HG03060 (cell line): Measurements from ENCODE around the gene TBX10.
A peak's percentile ranks its signal among the peaks of the same experiment; 100 is the strongest.
"Not testable (repeated sequence)": the region's sequence is repeated elsewhere in the genome, so short reads cannot be mapped to it uniquely, and the experiment has no call there.

Experiments
- ATAC-seq: cut with Tn5 transposase; IDR thresholded peaks from one replicate; pipeline ENCODE4 v1.9.1; 2021; ENCODE audit warnings: low read depth, moderate number of reproducible peaks; ENCODE audit not compliant: unreplicated experiment

TBX10 gene

DNA sequence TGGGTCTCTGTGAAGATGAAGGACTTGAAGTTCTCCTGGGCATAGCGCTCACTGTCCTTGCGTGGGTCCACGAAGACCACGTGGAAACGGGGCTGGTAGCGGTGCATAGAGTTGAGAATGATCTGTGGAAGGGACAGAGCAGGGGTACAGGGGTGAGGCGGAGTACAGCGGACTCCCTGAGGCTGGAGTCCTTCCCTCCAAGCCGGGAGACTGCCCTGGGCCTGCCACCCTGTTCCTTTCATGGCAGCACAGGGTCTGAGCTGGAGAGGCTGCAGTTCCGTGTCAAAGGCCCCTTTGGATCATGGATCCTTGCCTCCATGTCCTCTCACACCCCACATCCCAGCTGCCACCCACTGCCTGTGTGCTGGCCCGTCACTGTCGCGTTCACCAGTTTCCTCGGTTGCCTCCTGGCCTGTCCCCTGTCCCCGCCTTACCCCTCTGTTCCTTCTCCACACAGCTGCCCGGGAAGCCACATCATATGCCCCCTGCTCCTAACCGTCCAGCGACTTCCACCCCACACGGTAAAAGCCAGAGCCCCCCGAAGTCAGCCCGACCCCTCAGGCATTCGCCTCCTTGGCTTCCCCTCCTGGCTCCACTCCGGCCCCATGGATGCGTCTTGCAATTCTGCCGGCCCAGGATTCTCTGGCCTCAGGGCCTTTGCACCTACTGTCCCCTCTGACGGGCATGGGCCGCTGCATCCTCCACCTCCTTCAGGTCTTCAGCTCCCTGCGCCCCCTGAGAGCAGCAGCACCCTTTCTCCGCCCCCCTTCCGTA, 6.4 kb downstream of the TBX10 start:
- ATAC-seq: no peak

DNA sequence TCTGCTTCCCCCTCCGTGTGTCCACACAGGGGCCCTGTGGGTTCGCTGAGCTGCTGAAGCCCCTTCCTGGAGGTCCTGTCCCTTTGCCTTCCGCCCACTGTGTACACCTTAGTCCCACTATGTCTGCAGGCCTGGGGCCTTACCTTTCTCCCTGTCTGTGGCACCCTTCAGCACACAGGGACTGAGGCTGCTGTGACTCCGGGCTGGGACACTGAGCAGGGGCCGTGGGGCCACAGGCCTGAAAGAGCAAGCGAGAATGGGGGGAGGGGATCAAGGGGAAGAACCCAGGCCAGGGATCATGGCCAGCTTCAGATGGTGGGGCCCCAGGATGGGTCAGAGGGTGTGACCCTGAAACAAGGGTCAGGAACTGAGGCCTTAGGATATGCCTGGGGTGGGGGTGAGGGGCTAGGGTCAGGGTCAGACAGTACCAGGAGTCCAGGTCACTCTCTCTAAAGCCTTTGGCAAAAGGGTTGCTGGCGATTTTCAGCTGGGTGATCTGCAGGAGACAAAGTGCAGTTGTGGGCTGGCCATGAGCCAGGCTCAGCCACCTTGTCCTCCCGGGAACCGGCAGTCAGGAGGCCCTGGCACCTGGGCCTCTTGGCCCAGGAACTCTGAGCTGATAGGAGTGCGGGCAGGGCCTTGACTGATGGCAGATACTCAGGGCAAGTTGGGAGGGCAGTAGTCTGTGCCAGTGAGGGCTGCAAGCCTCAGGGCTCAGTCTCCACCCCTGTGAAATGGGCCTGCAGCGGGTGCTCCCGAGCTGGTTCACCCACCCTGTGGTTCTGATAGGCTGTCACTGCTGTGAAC, 7.2 kb downstream of the TBX10 start:
- no peak for ATAC-seq

DNA sequence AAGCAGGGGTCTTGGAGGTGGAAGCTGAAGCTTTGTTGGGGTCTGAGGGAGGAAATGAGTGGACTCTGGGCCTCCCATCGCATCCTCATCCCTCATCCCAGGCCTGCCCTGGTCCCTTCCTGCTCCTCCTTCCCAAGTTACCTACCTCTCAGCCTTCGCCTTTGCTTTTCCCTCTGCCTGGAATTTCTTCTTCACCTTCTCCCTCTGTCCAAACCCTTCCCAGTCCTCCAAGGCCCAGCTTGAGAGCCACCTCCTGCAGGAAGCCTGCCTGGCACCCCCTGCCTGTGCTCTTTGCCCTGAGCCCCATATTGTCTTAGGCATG, 7.7 kb downstream of the TBX10 start:
- ATAC-seq: no peak

DNA sequence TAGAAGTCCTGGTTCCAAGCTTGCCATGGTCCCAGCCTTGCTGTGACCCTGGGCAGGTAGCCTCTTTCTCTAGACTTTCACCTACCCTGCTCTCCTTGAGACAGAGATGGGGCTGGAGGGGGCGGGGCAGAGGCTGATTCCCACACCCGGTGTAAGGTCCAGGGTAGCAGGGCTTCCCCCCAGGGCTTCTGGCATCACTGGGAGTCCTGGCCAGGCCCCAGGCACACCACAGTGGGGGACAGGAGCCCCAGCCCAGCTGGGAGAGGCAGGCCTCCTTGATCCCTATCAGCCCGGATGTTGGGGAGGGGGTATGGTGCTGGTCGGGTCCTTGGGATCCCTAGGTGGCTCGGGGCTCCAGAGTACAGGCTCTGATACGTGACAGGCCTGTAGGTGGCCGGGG, 8.2 kb downstream of the TBX10 start:
- ATAC-seq: no peak

DNA sequence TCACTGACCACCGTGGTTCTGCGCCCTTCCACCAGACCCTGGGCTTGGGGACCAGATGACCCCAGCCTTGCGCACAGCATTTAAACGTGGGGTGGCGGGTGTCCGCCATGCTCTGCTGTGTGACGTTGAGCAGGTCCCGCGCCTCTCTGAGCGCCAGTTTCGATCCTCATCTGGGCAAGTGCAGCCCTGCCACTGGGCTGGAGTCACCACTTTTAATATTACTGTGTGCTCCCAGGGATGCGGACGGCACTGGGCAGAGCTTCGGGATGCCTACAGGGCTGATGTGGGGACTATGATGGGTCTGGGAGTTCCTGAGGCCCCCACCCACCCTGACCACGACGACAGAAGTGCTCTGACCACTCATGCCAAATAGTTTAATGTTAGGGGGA, 8.6 kb downstream of the TBX10 start:
- no peak for ATAC-seq

DNA sequence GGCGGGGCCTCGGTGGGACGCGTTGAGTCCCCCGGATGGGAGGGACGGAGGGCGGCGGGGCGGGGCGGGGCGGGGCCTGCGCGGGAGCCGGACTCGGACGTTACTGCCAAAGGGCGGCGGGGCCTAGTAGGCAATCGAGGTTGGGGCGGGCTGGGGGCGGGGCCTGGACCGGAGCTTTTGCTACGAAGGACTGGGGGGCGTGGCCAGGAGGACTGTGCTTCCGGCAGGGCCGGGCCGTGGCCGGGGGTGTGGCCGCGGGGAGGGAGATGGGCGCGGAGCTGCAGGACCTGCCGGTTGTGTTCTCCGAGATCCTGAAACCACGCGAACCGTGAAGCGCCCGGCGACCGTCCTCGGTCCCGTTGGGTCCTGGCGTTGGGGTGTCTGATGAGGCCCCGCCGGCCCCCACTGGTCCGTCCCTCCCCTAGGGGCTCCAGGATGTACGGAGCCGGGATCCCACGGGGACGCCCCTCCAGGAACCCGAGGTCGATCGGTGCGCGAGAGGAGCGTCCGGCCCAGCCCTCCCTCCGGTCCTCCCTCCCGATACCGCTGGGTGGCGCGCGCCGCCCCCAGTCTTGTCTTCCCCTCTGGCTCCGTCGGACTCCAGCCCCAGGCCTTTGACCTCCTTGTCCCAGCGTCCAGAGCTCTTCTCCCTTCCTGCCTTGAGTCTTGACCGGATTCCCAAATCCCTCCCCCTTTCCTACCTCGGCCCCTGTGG, 9.2 kb downstream of the TBX10 start:
- peak; percentile 40 for ATAC-seq

DNA sequence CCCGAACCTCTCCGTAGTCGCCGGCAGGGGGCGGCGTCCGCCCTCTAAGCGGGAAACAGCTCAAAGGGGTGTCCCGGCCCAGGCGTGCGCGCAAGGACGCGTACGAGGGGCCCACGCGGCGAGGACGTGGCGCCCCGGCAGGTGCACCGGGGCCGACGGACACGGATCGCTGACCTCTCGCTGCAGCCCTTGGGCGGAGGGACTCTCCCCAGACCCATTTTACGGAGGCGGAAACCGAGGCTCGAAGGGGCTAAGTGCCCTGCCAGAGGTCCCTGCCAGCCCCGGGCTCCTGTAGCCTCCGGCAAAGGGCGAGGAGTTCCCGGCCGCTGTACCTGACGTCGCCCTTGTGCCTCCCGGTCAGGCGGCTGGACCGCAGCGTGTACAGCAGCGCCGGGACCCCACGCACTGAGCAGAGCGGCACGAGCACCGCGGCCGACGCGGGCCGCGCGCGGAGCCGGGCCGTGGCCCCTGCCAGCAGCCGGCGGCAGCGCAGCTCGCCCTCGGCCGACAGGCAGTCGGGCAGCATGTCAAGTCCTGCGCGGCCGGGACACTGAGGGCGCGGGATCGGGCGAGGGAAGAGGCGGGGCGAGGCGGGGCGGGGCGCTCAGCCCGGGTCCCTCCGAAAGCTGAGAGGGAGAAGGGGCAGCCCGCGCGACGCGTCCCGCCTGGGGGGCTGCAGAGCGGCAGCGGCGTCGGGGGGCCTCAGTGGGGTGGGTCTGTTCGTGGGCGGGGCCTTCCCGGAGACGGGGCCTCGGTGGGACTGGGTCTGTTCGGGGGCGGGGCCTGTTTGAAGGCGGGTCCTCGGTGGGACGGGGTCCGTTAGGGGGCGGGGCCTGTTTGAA, 10.0 kb downstream of the TBX10 start, which contains the start of gene NUDT8:
Gene NUDT8, minus strand, starts transcription at position 552 of the 842 bp plus-strand sequence. Its CDS starts 26 bp downstream, at position 526.
- peak; percentile 37 for ATAC-seq

DNA sequence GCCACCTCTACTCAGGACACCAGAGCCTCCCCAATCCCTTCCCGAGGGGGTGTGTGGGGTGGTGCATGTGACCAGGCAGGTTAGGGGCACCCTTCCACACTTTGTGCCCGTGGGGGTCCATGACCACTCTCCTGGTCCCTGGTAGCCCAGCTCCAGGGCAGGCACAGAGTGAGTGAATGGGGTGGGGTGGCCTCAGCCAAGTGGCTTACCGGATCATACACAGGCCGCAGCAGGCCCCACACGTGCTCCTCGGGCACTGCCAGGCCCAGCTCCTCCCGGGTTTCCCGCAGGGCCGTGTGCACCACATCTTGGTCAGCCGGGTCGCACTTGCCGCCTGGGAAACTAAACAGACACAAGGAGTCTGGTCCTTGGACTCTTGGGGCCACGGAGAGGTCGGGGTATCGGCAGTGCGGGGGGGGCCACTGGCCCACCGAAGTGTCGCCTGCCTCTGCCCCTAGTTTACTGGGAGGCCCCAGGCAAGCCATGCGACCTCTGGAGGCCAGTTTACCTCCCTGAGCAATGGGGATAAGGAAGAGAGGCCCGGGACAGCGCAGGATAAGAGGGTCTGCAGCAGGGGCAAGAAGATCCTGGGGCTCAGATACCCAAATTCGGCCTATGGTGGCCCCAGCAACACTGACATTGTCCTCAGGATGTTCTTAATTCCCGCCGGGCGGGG, 10.7 kb downstream of the TBX10 start:
- no peak for ATAC-seq

DNA sequence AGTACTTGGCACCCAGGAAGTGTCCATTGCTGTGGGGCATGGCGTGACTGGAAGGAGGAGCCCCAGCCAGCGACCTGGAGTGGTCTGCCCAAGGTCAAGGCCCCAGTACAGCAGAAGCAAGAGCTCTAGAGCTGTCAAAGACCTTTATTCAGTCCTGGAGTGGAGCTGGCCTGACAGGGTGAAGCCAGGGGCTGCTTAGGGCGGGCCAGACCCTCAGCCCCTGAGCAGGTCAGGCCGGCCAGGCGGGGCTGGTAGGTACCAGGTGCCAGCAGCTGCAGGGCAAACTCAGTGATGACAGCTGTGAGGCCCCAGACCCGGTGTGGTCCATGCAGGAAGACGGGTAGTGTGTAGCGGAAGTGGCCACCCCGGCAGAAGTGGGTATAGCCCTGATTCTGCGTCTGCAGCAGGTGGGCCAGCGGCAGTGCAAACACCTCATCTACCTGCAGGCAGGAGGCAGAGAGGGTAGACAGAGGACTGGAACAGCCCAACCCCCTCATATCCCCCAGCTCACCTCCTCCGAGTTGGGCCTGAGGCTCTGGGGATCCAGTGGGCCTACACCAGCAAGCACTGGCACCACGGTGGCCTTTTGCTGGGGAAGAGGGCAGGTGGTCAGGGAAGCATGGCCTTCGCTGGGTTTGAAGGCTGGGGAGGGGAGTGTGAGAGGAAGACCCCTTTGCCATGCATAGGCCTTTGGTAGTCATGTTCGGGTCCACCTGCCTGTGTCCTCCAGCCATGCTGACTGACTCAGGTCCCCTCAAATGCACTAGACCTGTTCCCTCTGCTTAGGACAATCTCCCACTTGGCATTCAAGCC, 11.5 kb downstream of the TBX10 start:
- ATAC-seq: no peak

DNA sequence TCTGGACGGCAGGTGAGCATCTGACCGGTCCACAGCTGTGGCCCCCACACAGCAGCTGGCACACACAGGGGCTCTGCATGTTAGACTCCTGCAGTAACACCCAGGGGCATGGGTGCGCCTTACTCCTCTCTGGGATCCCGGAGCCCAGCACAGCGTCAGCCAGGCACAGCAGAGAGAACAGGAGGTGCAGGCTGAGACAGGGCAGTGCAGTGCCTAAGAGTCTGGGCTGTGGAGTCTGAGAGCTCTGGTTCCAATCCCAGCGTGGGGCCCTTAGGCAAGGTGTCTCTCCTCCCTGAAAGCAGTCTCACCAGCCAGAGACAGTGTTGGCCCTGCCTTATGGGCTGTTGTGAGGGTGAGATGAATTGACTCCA, 12.1 kb downstream of the TBX10 start:
- ATAC-seq: no peak

DNA sequence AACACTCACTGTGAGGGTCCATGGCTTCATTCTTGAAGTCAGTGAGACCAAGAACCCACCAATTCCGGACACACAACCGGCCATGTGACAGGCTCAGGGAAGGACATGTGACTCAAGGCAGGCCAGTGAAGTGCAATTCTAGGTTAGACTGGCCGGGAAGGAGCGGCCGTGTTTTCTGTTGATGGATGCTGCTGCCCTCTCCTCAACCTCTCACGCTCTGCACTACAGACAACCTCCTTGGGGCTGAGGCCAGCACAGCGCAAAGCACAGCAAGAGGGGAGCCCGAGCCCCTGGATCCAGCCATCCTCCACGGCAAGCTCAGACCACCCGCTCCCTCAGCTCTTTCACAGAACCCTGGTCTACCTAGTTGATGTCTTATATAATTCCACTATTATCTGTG, 12.6 kb downstream of the TBX10 start:
- ATAC-seq: no peak

DNA sequence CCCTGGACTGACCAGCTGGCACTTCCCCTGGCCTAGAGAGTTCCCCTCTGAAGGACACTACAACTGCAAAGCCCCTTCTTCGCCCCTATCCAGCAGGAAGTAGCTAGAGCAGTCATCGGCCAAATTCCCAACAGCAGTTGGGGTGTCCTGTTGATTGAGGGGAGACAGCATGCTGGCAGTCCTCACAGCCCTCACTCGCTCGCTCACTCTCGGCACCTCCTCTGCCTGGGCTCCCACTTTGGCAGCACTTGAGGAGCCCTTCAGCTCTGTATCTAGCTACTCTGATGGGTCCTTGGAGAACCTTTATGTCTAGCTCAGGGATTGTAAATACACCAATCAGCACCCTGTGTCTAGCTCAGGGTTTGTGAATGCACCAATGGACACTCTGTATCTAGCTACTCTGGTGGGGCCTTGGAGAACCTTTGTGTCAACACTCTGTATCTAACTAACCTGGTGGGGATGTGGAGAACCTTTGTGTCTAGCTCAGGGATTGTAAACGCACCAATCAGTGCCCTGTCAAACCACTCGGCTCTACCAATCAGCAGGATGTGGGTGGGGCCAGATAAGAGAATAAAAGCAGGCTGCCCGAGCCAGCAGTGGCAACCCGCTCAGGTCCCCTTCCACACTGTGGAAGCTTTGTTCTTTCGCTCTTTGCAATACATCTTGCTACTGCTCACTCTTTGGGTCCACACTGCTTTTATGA, 13.3 kb downstream of the TBX10 start:
- ATAC-seq: not testable (repeated sequence)

DNA sequence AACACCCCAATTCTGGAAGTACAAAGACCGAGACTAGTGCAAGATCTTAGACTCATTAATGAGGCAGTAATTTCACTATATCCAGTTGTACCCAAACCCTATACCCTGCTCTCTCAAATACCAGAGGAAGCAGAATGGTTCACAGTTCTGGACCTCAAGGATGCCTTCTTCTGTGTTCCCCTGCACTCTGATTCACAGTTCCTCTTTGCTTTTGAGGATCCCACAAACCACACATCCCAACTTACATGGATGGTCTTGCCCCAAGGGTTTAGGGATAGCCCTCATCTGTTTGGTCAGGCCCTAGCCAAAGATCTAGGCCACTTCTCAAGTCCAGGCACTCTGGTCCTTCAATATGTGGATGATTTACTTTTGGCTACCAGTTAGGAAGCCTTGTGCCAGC, 15.8 kb downstream of the TBX10 start:
- not testable (repeated sequence) for ATAC-seq

DNA sequence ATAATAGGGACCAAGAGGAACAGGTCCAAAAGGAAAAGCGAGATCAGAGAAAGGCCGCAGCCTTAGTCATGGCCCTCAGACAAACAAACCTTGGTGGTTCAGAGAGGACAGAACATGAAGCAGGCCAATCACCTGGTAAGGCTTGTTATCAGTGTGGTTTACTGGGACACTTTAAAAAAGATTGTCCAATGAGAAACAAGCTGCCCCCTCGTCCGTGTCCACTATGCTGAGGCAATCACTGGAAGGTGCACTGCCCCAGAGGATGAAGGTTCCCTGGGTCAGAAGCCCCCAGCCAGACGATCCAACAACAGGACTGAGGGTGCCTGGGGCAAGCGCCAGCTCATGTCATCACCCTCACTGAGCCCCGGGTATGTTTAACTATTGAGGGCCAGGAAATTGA, 16.7 kb downstream of the TBX10 start:
- not testable (repeated sequence) for ATAC-seq

DNA sequence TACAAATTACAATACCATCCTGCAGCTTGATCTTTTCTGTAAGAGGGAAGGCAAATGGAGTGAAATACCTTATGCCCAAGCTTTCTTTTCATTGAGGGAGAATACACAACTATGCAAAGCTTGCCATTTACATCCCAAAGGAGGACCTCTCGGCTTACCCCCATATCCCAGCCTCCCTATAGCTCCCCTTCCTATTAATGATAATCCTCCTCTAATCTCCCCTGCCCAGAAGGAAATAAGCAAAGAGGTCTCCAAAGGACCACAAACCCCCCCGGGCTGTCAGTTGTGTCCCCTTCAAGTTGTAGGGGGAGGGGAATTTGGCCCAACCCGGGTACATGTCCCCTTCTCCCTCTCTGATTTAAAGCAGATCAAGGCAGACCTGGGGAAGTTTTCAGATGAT, 17.6 kb downstream of the TBX10 start:
- ATAC-seq: not testable (repeated sequence)

DNA sequence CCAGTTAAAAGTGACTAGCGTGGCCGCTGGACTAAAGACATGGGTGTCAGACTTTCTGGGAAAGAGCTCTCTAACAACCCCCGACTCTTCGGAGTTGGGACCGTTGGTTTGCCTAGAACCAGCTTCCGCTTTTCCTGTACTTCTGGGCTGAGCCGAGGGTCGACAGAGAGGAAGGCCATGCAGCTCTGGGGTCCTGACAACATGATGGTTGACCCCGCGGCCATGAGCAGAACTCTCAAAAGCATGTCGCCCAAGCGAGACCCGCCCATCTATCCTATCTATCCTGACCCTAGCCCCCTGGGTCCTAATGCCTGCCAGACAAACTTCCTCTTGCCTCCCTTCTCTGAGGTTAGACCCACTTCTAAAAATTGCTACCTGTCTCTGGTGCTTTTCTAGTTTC, 18.9 kb downstream of the TBX10 start:
- not testable (repeated sequence) for ATAC-seq

DNA sequence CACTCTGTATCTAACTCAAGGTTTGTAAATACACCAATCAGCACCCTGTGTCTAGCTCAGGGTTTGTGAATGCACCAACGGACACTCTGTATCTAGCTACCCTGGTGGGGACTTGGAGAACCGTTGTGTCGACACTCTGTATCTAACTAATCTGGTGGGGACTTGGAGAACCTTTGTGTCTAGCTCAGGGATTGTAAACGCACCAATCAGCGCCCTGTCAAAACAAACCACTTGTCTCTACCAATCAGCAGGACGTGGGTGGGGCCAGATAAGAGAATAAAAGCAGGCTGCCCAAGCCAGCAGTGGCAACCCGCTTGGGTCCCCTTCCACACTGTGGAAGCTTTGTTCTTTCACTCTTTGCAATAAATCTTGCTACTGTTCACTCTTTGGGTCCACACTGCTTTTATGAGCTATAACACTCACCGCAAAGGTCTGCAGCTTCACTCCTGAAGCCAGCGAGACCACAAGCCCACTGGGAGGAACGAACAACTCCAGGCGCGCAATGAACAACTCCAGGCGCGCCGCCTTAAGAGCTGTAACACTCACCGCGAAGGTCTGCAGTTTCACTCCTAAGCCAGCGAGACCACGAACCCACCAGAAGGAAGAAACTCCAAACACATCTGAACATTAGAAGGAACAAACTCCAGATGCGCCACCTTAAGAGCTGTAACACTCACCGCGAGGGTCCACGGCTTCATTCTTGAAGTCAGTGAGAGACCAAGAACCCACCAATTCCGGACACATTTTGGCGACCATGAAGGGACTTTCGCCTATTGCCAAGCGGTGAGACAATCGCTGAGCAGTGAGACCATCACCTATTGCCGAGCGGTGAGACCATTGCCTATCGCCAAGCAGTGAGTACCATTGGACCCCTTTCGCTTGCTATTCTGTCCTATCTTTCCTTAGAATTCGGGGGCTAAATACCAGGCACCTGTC, 19.6 kb downstream of the TBX10 start:
- not testable (repeated sequence) for ATAC-seq
